Keratinocyte (primary cell): Measurements from ENCODE around the gene RIPOR2. TPM values are rescaled to one million over a fixed set of nuclear protein-coding genes. Genes with fewer than 3 reads are reported as not detected.

Source experiments
- DNase-seq: peaks from one replicate; pipeline ENCODE4 v3.0.0-alpha.2; 2011; ENCODE audit warnings: low read depth, missing footprints, low spot score
- FAIRE-seq: peaks from 2 replicates; lab custom pipeline; 2011; peaks lifted over from hg19 to GRCh38; lab: Jason Lieb, UNC
- H2AFZ ChIP-seq: 2 replicates; pipeline ENCODE4 v1.6.0; 2012; ENCODE audit warnings: low read length, control low read depth, inconsistent platforms; ENCODE audit not compliant: control insufficient read depth
- H3K27ac ChIP-seq: 2 replicates; pipeline ENCODE4 v1.5.1; 2011; ENCODE audit warnings: low read length; ENCODE audit not compliant: control insufficient read depth, insufficient read depth
- H3K27me3 ChIP-seq: 3 replicates; pipeline ENCODE4 v1.6.0; 2011; ENCODE audit warnings: low read length; ENCODE audit not compliant: control insufficient read depth, insufficient read depth; ENCODE audit errors: extremely low read depth
- H3K36me3 ChIP-seq, 2 experiments: 2 replicates in 1 of 2; 3 replicates in 1 of 2; pipeline ENCODE4 v1.5.1; 2011; ENCODE audit warnings: low read length in 2 of 2, mild to moderate bottlenecking in 1 of 2; ENCODE audit not compliant: control insufficient read depth in 2 of 2, insufficient read depth in 2 of 2; ENCODE audit errors: extremely low read depth in 1 of 2
- H3K4me1 ChIP-seq: 3 replicates; pipeline ENCODE4 v1.5.1; 2011; ENCODE audit warnings: low read length; ENCODE audit not compliant: control insufficient read depth, insufficient read depth; ENCODE audit errors: extremely low read depth
- H3K4me2 ChIP-seq: 3 replicates; pipeline ENCODE4 v1.6.0; 2011; ENCODE audit warnings: low read depth, low read length; ENCODE audit not compliant: control insufficient read depth, insufficient read depth; ENCODE audit errors: extremely low read depth
- H3K4me3 ChIP-seq, 3 experiments: fragments of 200-600 bp in 1 of 3; sonication (generic) in 1 of 3; 2 replicates in 2 of 3; 3 replicates in 1 of 3; pipeline ENCODE4 v1.5.1; 2011 to 2016; ENCODE audit warnings: low read length in 3 of 3, mild to moderate bottlenecking in 3 of 3, control low read depth in 2 of 3, inconsistent platforms in 1 of 3, low read depth in 1 of 3, mixed read lengths in 1 of 3, mixed run types in 1 of 3, moderate library complexity in 1 of 3; ENCODE audit not compliant: control insufficient read depth in 2 of 3, insufficient read depth in 2 of 3; ENCODE audit errors: extremely low read depth in 1 of 3
- H3K79me2 ChIP-seq: 2 replicates; pipeline ENCODE4 v1.6.0; 2012; ENCODE audit warnings: low read length; ENCODE audit not compliant: control insufficient read depth, insufficient read depth
- H3K9ac ChIP-seq: 3 replicates; pipeline ENCODE4 v1.6.0; 2011; ENCODE audit warnings: low read length; ENCODE audit not compliant: control insufficient read depth, insufficient read depth; ENCODE audit errors: extremely low read depth
- H3K9me1 ChIP-seq: 3 replicates; pipeline ENCODE4 v1.6.0; 2011; ENCODE audit warnings: low read length; ENCODE audit not compliant: control insufficient read depth, insufficient read depth; ENCODE audit errors: extremely low read depth
- H3K9me3 ChIP-seq: 2 replicates; pipeline ENCODE4 v1.5.1; 2012; ENCODE audit warnings: low read depth, low read length; ENCODE audit not compliant: control insufficient read depth
- H4K20me1 ChIP-seq: 3 replicates; pipeline ENCODE4 v1.6.0; 2011; ENCODE audit warnings: low read length; ENCODE audit not compliant: control insufficient read depth, insufficient read depth; ENCODE audit errors: extremely low read depth
- EZH2 ChIP-seq: IDR thresholded peaks from one replicate; pipeline ENCODE4 v1.6.1; 2012; ENCODE audit warnings: inconsistent platforms, mild to moderate bottlenecking, low read length, moderate library complexity
- dilution Hi-C: fragments of 300-500 bp; cut with MboI; formaldehyde crosslinking; loops from one replicate; pipeline ENCODE4 v1.7.0; 2020; ENCODE audit warnings: low sequenced_read_pairs; ENCODE audit not compliant: extremely low pct_ligation_motif_present
- polyA plus RNA-seq, 5 experiments: library from polyadenylated mRNA; depleted of rRNA in 3 of 5; stranded (reverse) in 3 of 5; stranded (forward) in 1 of 5; unstranded in 1 of 5; fragments of >200 nt; gene quantifications; 1 replicate in 1 of 5; 2 replicates in 3 of 5; 3 replicates in 1 of 5; pipeline versions ENCODE4 v1.2.1 to v1.2.3, GENCODE V29; 2011 to 2012; ENCODE audit warnings: missing spikeins in 2 of 5, low read depth in 1 of 5, low replicate concordance in 1 of 5
- TF ChIP-seq, protein P1 (sequence below), 3 experiments: IDR thresholded peaks in 1 of 3; conservative IDR thresholded peaks in 1 of 3; optimal IDR thresholded peaks in 1 of 3; 2 replicates in 2 of 3; 3 replicates in 1 of 3; pipeline versions ENCODE3 to v1.5.1; 2011; ENCODE audit warnings: low read length in 3 of 3, mild to moderate bottlenecking in 3 of 3, moderate library complexity in 2 of 3, control low read depth in 1 of 3, inconsistent platforms in 1 of 3; ENCODE audit not compliant: insufficient read depth in 2 of 3; ENCODE audit errors: extremely low read depth in 1 of 3

RIPOR2 gene
- polyA plus RNA-seq, 1 donor (not counting 4 experiments of a cell fraction or from before 2014, with no cell fraction given) = 0.07 TPM

DNA sequence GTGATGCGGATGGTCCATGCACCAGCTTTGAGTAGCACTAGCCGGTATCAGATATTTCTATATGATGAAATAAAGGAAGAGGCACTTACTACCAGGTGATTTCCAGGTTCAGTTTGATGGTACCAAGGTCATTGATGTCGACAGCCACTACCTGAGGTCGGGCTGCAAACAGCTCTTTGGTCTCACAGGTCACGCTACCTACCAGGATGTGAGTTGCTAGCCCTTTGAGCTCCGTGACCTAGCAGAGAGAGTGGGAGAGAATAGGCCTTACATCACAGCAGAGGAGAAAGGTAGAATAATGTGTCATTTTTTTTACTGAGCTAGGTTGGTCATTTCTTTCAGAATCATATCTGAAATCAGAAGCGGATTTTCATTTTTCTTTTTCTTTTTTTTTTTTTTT, 86.0 kb downstream of the RIPOR2 start:
- Histone ChIP-seq H2AFZ (no peak overlapping the region), H3K79me2 (no peaks in the 10 kb centered on the region), H3K4me3 (no peak overlapping the region), H3K27me3 (no peaks in the 10 kb centered on the region), H3K9me3 (no peaks in the 10 kb centered on the region), H4K20me1 (no peaks in the 10 kb centered on the region), H3K9me1 (no peaks in the 10 kb centered on the region), H3K27ac (no peak overlapping the region), H3K9ac (no peak overlapping the region), H3K4me2 (no peak overlapping the region), H3K4me1 (peaks cover 6% of the 10 kb centered on the region), H3K36me3 (no peaks in the 10 kb centered on the region)
- FAIRE-seq (no peak), DNase-seq (no peak)
- TF ChIP-seq EZH2 = no peak
- TF ChIP-seq, protein P1, sequence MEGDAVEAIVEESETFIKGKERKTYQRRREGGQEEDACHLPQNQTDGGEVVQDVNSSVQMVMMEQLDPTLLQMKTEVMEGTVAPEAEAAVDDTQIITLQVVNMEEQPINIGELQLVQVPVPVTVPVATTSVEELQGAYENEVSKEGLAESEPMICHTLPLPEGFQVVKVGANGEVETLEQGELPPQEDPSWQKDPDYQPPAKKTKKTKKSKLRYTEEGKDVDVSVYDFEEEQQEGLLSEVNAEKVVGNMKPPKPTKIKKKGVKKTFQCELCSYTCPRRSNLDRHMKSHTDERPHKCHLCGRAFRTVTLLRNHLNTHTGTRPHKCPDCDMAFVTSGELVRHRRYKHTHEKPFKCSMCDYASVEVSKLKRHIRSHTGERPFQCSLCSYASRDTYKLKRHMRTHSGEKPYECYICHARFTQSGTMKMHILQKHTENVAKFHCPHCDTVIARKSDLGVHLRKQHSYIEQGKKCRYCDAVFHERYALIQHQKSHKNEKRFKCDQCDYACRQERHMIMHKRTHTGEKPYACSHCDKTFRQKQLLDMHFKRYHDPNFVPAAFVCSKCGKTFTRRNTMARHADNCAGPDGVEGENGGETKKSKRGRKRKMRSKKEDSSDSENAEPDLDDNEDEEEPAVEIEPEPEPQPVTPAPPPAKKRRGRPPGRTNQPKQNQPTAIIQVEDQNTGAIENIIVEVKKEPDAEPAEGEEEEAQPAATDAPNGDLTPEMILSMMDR (optimal IDR thresholded peaks at IDR 0.05 in 1 of 3, IDR thresholded peaks at IDR 0.05 in 1 of 3, conservative IDR thresholded peaks at IDR 0.05 in 1 of 3; ENCODE audit: extremely low read depth in 1 of 3, insufficient read depth in 2 of 3, low read length in 3 of 3) = no peak
- dilution Hi-C loops = loop anchor here (25.0 kb wide), 1 partner anchor 138 kb away; no protein-coding TSS in a partner anchor

DNA sequence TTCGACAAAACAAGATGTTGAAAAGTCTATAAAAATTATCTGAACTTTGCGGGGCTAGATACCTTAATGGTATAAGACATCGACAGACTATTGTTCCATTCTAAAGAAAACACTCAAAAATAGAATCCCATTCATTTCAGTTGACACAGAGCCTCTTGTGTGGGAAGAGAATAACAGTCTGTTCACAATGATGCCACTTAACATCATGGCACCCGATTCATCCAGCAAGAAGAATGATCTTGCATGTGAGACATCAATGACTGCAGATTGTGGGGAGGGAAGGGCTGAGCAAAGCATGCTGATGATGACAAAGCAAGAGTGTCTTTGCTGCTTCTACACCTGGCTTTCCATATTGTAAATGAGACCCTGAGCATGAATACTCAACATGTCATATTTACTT, 87.3 kb downstream of the RIPOR2 start:
- dilution Hi-C loops = no loop called here
- H3K9me3 ChIP-seq = no peaks in the 10 kb centered on the region
- peaks cover 6% of the 10 kb centered on the region for H3K4me1 ChIP-seq
- no peak for FAIRE-seq
- TF ChIP-seq, protein P1 (optimal IDR thresholded peaks at IDR 0.05 in 1 of 3, IDR thresholded peaks at IDR 0.05 in 1 of 3, conservative IDR thresholded peaks at IDR 0.05 in 1 of 3; ENCODE audit: extremely low read depth in 1 of 3, insufficient read depth in 2 of 3, low read length in 3 of 3) = no peak
- TF ChIP-seq EZH2 = no peak
- no peak overlapping the region for H2AFZ ChIP-seq
- H3K27ac ChIP-seq = no peak overlapping the region
- H3K79me2 ChIP-seq = no peaks in the 10 kb centered on the region
- no peak overlapping the region for H3K4me3 ChIP-seq
- no peak overlapping the region for H3K9ac ChIP-seq
- H3K27me3 ChIP-seq = no peaks in the 10 kb centered on the region
- no peak for DNase-seq
- no peaks in the 10 kb centered on the region for H3K36me3 ChIP-seq
- no peaks in the 10 kb centered on the region for H4K20me1 ChIP-seq
- H3K4me2 ChIP-seq = no peak overlapping the region
- no peaks in the 10 kb centered on the region for H3K9me1 ChIP-seq
